Measurements from ENCODE around the gene CCL1.
A peak's percentile ranks its signal among the peaks of the same experiment; 100 is the strongest.

CCL1 gene

GRCh38 chr17:34382621-34383124, 19.6 kb upstream of the CCL1 start:
- peak; percentile 23 to 35 for DNase-seq

- no peak for DNase-seq
These were observed 16.8 kb upstream of the CCL1 start for GRCh38 chr17:34379868-34380267.

DNA sequence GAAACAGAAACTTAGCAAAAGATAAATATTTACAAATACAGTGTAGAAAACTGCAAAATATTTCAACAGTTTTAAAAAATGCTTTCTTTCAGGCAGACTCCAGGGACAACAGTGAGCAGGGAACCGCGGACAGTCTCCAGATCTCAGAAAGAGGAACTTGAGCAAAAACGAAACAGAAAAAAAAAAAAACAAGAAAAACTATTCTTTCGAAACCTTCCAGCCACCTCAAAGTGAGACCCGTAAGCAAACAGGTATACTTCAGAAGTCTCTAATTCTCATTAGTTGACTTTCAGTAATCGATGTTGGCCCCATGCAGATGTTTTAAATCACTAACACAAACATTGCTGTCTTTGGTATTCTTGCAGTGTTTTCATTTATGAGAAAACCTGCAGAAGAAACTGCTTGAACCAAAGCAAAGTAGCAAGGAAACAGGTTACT, 15.7 kb upstream of the CCL1 start:
- peak in 1 of 2 donors; percentile 13 for DNase-seq

- DNase-seq: no peak
These were observed 14.2 kb upstream of the CCL1 start for GRCh38 chr17:34377078-34377823.

DNA sequence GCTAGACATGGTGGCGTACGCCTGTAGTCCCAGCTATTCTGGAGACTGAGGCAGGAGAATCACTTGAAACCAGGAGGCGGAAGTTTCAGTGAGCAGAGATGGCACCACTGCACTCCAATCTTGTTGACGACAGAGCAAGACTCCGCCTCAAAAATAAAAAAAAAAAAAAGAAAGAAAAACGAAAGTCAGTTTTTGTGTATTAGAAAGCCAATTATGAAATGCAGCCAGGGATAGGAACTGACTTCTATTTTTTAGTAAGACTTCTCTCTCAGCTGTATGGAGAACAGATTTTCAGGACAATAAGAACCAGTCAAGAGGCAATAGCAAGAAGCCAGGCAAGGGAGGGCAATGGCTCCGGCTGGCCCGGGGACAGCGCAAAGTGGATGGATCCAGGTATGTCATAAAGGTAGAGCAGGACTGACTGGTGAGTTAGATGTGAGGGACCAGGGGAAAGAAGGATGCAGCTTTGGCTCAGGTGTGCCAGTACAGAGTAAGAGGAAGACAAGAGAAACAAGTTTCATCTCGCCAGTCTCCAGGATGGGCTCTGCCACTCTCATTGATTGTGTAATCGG, 12.5 kb upstream of the CCL1 start:
- no peak for DNase-seq

- DNase-seq: no peak
These were observed 11.4 kb upstream of the CCL1 start for GRCh38 chr17:34374457-34374856.

GRCh38 chr17:34371405-34372100, 8.5 kb upstream of the CCL1 start:
- DNase-seq: no peak

- DNase-seq: no peak
These were observed 8.0 kb upstream of the CCL1 start for GRCh38 chr17:34370997-34371395.

DNA sequence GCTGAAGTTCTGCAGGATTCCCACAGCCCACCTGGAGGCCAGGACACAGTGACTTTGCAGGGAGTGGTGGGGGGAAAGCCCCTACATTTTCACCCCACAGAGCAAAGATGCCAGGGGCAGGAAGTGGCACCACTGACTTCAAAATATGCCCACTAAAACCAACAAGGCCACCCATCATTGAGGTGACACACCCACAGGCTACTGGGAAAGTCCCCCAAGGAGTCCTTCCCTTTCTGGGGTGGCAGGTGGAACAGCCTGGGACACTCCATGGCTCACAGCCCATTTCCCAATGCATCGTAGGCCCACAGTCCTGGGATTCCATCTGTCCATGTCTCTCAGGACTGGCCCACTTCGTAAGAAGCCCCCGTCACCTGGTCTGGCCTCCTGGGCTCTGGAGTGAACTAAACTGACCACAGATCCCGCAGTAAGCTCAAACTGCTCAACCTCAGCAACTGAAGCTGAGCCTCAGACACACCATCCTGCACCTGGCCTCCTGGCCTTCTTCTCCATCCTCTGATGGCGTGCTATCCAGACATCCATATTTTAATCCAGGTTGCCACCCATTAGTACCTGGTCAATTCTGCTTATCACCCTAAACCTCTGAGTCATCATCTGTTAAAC, 7.5 kb upstream of the CCL1 start:
- DNase-seq: no peak

DNA sequence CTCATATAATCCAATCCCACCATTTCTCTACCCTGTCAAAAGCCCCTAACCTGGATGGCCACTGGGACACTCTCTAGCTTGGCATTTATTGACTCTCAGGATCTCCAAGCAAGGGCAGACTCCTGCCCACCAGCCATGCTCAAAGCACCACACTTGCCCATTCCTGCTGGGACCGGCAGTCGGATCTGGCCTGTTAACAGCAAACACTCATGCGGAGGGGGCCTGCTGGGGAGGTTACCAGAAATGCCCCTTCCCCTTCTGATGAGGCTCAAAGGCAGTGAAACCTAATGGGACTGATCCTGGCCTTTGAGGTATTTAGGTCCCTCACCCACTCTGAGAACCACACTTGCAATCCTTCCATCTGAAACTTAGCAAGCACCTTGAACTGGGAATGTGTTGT, 6.5 kb upstream of the CCL1 start:
- no peak for DNase-seq

GRCh38 chr17:34368946-34369500, 6.0 kb upstream of the CCL1 start:
- no peak for DNase-seq

GRCh38 chr17:34368196-34368945, 5.3 kb upstream of the CCL1 start:
- no peak for DNase-seq

DNA sequence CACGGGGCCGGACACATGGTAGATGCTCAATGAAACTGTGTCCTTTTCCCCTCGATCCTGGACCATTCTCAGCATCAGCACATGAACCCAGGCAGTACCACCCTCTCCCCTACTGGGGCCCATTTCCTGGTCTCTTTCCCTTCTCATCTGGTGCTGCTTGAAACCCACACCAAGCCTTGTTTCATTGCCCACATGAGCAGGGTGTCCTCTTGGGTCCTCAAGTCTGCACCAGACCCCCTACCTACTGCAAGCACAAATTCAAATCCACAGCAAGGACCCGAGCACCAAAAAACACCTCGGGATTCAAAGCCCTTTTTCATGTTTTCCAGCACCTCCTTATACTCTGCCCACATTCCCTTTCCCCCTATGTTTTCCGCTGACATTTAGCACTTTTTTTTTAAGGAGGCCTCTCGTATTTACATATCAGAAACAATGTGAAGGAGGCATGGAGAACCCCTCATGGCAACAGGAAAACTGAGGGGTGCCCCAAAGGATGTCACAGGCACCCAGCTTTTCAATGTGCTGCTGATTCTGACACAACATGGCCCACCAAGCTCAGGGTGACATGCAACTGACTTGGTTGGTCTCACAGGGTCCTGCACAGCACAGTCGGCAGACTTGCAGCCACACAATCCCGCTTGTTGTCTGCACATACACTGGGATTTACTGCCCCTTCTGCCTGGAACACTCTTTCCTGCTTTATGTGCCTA, 4.6 kb upstream of the CCL1 start:
- DNase-seq: no peak

GRCh38 chr17:34366529-34367107, 3.6 kb upstream of the CCL1 start:
- no peak for DNase-seq

DNA sequence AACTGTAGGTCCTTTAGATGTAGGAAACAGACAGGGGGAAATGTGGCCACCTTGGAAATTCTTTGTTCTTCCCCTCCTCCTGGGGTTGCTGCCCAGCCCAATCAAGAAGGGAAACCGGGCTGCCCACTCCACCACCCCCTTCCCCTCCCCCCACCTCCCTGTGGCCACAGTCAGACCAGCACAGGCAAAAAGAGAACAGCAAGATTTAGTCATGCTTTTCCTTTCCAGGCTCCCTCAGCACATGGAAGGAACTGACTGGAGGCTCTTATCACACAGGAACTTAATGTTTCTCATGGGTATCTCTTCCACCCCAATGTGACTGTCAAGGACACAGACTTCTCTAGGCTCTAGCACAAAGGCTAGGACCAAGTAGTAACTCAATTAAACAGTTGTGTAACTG, 3.0 kb upstream of the CCL1 start:
- no peak for DNase-seq

GRCh38 chr17:34365340-34365739, 2.3 kb upstream of the CCL1 start:
- DNase-seq: no peak

GRCh38 chr17:34364751-34365150, 1.7 kb upstream of the CCL1 start:
- no peak for DNase-seq

- DNase-seq: peak; percentile 67 to 73
These were observed 1.5 kb downstream of the CCL1 start for GRCh38 chr17:34361478-34362061.

DNA sequence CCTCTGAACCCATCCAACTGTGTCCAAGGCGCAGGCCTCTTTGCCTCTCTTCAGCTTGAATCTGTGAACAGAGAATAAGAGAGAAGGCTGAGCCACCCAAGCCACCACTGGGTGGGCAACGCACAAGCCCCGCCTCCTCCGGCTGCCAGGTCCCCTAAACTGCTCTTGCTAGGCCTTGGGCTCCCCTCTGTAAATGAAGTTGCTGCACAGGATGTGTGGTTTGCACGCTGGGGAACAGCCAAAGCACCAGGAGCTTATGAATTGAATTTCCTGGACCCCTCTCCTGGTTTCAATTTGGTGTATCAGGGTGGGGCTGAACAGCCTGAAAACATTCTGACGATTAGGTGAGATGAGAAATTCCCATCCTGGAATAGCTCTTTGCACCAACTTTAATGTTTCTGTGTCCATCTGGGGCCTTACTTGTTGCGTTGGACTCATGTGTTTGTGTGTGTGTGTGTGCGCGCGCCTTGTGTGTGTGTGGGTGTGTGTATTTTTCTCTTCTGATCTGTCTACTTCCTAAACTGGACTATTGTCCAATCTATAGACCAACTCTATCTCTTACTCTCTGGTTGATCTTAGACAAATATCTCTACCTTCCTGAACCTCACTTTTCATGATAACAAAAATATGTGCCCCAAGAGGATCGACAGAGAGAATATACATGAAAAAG, 2.3 kb downstream of the CCL1 start:
- DNase-seq: no peak

DNA sequence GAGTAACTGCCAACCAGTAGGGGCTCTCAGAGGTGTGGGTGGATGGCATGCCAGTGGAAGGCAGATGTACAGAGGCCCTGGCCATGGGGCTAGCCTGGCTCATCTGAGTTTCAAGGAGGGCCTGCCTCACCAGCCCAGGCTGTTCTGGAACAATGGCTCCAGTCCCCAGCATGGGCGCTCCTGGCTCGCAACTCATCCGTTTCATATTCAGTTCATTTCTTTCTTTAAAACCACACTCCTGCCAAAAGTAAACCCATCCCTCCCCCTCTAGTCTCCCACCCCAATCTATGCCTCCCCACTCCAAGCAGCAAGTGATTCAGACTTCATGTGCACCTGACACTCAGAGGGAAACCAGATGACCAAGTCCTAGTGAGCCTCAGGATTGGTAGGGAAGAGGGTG, 4.4 kb downstream of the CCL1 start:
- DNase-seq: no peak

Measured in stimulated activated CD4-positive, alpha-beta T cell treated with anti-CD3 and anti-CD28 coated beads, Interleukin-2, amount 100 ng/mL, for 48 hours (primary cell).